ENCODE data around the gene PCDHGB1.
"Not testable (repeated sequence)": the region's sequence is repeated elsewhere in the genome, so short reads cannot be mapped to it uniquely, and the experiment has no call there.

PCDHGB1 gene

DNA sequence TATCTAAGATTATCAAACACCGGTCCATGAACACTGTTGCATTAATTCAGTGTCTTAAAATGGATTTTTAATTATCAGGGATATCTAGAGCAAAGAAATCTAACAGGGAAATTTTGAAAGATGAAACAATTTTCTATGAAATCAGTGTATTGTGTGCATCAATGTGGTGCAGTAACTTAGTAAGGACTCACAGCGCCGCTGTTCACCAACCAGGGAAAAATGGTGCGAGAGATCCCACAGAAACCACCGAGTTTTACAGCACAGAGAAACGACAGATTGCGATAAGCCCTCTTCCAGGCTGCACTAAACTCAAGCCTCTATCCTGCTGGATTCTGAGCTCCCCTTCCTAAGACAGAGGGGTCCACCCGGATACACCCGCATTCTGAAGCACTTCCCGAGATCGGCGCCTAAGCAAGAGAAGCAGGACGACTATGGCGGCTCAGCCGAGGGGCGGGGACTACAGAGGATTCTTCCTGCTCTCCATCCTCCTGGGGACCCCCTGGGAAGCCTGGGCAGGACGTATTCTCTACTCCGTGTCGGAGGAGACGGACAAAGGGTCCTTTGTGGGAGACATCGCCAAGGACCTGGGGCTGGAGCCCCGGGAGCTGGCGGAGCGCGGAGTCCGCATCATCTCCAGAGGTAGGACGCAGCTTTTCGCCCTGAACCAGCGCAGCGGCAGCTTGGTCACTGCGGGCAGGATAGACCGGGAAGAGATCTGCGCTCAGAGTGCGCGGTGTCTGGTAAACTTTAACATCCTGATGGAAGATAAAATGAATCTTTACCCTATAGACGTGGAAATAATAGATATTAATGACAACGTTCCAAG is 32.8 kb downstream of the PCDHGB1 start, which contains the start of gene PCDHGA7:
Gene PCDHGA7, plus strand, starts transcription at position 274 of the 826 bp plus-strand sequence. Its CDS starts 158 bp downstream, at position 432.
- no peak for DNase-seq (ENCODE audit: low read depth in 2 of 2, low spot score in 1 of 2)

- no peak for DNase-seq (ENCODE audit: low read depth in 2 of 2, low spot score in 1 of 2)
Observed at GRCh38 chr5:141383345-141383744, 33.4 kb downstream of the PCDHGB1 start.

DNA sequence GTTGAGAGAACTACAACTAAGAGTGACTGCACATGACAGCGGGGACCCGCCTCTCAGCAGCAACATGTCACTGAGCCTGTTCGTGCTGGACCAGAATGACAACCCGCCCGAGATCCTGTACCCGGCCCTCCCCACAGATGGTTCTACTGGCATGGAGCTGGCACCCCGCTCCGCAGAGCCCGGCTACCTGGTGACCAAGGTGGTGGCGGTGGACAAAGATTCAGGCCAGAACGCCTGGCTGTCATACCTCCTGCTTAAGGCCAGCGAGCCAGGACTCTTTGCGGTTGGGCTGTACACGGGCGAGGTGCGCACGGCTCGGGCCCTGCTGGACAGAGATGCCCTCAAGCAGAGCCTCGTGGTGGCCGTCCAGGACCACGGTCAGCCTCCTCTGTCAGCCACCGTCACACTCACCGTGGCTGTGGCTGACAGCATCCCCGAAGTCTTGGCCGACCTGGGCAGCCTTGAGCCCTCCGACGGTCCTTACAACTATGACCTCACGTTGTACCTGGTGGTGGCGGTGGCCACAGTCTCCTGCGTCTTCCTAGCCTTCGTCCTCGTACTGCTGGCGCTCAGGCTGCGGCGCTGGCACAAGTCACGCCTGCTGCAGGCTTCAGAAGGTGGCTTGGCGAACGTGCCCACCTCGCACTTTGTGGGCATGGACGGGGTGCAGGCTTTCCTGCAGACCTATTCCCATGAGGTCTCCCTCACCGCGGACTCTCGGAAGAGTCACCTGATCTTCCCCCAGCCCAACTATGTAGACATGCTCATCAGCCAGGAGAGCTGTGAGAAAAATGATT is 34.8 kb downstream of the PCDHGB1 start:
- DNase-seq (ENCODE audit: low read depth in 2 of 2, low spot score in 1 of 2): no peak

DNA sequence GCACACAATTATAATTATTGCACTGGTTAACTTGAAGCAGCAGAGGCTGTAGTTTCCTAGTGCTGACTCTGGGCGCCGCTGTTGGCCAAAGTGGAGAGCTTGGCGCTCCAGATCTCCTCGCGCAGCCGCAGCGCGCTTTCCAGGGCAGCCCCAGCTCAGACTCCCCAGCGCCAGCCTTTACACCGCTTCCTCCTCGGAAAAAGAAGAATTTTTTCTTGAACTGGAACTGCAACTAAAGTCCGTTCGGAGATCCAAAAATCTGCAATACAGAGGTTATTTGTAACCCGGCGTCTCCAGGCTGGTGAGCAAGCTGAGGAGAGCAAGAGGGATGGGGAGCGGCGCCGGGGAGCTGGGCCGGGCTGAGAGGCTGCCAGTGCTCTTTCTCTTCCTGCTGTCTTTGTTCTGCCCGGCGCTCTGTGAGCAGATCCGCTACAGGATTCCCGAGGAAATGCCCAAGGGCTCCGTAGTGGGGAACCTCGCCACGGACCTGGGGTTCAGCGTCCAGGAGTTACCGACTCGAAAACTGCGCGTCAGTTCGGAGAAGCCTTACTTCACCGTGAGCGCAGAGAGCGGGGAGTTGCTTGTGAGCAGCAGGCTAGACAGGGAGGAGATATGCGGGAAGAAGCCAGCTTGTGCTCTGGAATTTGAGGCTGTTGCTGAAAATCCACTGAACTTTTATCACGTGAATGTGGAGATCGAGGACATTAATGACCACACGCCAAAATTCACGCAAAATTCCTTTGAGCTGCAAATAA is 37.8 kb downstream of the PCDHGB1 start, which contains the start of gene PCDHGB4:
Gene PCDHGB4, plus strand, starts transcription at position 142 of the 755 bp plus-strand sequence. Its CDS starts 187 bp downstream, at position 329.
- DNase-seq (ENCODE audit: low read depth in 2 of 2, low spot score in 1 of 2): not testable (repeated sequence)

- no peak for DNase-seq (ENCODE audit: low read depth in 2 of 2, low spot score in 1 of 2)
Observed at GRCh38 chr5:141388661-141389060, 38.8 kb downstream of the PCDHGB1 start.

GRCh38 chr5:141389153-141390042 is 39.5 kb downstream of the PCDHGB1 start:
- no peak for DNase-seq (ENCODE audit: low read depth in 2 of 2, low spot score in 1 of 2)

DNA sequence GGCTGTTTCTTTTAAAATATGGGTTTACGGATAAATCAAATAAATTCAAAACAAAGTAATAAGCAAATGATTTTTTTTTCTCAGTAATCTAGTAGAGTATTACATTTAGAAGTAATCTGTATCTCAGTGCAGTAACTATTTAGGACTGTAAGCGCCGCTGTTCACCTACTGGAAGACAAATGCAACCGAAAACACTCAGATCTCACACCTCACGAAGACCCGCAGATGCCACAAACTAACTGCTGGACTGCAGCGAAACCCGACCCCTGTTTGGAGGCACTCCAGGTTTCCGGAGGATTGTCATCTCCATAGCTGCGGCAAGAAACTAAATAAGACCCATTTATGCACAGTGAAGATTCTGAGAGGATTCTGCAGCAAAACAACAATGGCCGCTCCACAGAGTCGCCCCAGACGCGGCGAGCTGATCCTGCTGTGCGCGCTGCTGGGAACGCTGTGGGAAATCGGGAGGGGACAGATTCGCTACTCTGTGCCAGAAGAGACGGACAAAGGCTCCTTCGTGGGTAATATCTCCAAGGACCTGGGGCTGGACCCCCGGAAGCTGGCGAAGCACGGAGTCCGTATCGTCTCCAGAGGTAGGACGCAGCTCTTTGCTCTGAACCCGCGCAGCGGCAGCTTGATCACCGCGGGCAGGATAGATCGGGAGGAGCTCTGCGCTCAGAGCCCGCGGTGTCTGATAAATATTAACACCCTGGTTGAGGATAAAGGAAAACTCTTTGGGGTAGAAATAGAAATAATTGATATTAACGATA is 42.7 kb downstream of the PCDHGB1 start, which contains the start of gene PCDHGA8:
Gene PCDHGA8, plus strand, starts transcription at position 205 of the 770 bp plus-strand sequence. Its CDS starts 181 bp downstream, at position 386.
- no peak for DNase-seq (ENCODE audit: low read depth in 2 of 2, low spot score in 1 of 2)

GRCh38 chr5:141393267-141393666 is 43.4 kb downstream of the PCDHGB1 start:
- DNase-seq (ENCODE audit: low read depth in 2 of 2, low spot score in 1 of 2): no peak

- DNase-seq (ENCODE audit: low read depth in 2 of 2, low spot score in 1 of 2): not testable (repeated sequence)
Observed at GRCh38 chr5:141394401-141395187, 44.7 kb downstream of the PCDHGB1 start.

DNA sequence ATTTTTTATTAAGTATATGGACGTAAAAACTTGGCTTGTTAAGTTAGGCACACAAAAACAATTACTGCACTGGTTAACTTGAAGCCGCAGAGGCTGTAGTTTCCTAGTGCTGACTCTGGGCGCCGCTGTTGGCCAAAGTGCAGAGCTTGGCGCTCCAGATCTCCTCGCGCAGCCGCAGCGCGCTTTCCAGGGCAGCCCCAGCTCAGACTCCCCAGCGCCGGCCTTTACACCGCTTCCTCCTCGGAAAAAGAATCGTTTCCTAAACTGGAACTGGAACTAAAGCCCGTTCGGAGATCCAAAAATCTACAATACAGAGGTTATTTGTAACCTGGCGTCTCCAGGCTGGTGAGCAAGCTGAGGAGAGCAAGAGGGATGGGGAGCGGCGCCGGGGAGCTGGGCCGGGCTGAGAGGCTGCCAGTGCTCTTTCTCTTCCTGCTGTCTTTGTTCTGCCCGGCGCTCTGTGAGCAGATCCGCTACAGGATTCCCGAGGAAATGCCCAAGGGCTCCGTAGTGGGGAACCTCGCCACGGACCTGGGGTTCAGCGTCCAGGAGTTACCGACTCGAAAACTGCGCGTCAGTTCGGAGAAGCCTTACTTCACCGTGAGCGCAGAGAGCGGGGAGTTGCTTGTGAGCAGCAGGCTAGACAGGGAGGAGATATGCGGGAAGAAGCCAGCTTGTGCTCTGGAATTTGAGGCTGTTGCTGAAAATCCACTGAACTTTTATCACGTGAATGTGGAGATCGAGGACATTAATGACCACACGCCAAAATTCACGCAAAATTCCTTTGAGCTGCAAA is 48.1 kb downstream of the PCDHGB1 start, which contains the start of gene PCDHGB5:
Gene PCDHGB5, plus strand, starts transcription at position 192 of the 796 bp plus-strand sequence. Its CDS starts 181 bp downstream, at position 373.
- DNase-seq (ENCODE audit: low read depth in 2 of 2, low spot score in 1 of 2): not testable (repeated sequence)

DNA sequence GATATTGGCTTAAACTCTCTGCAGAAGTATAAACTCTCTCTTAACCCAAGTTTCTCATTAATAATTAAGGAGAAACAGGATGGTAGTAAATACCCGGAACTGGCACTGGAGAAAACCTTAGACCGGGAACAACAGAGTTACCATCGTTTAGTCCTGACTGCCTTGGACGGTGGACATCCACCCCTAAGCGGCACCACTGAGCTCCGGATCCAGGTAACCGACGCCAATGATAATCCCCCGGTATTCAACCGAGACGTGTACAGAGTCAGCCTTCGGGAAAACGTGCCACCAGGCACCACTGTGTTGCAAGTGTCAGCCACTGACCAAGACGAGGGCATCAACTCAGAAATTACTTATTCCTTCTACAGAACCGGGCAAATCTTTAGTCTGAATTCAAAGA is 48.7 kb downstream of the PCDHGB1 start:
- DNase-seq (ENCODE audit: low read depth in 2 of 2, low spot score in 1 of 2): no peak

DNA sequence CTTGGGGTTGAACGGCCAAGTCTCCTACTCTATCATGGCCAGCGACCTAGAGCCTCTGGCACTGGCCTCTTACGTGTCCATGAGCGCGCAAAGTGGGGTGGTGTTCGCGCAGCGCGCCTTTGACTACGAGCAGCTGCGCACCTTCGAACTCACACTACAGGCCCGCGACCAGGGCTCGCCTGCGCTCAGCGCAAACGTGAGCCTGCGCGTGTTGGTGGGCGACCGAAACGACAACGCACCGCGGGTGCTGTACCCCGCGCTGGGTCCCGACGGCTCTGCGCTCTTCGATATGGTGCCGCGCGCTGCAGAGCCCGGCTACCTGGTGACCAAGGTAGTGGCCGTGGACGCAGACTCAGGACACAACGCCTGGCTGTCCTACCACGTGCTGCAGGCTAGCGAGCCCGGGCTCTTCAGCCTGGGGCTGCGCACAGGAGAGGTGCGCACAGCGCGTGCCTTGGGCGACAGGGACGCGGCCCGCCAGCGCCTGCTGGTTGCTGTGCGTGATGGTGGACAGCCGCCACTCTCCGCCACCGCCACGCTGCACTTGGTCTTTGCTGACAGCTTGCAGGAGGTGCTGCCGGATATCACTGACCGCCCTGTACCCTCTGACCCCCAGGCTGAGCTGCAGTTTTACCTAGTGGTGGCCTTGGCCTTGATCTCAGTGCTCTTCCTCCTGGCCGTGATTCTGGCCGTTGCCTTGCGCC is 49.8 kb downstream of the PCDHGB1 start:
- no peak for DNase-seq (ENCODE audit: low read depth in 2 of 2, low spot score in 1 of 2)
